DLD1 (cell line): ENCODE measurements around the gene NEDD1.

ENCODE experiments used
- in situ Hi-C: cut with HindIII; loops from 2 replicates; pipeline ENCODE4 v1.10.0; 2017; ENCODE audit warnings: low sequenced_read_pairs

Gene NEDD1

GRCh38 chr12:96906849-96907670, at the start of gene NEDD1:
TSS of gene NEDD1 (plus strand) at chr12:96907257. CDS start at chr12:96909760, 2,503 bp downstream.
- in situ Hi-C loops = no loop called here

DNA sequence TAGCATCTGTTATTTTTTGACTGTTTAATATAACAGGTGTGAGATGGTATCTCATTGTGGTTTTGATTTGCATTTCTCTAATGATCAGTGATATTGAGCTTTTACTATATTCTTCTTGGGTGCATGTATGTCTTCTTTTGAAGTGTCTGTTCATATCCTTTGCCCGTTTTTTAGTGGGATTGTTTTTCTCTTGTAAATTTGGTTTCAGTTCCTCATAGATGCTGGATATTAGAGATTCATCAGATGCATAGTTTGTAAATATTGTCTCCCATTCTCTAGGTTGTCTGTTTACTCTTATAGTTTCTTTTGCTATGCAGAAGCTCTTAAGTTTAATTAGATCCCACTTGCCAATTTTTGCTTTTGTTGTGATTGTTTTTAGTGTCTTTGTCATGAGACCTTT, 48.9 kb upstream of the NEDD1 start:
- in situ Hi-C loops = no loop called here

- in situ Hi-C loops = no loop called here
These were observed 45.4 kb upstream of the NEDD1 start for GRCh38 chr12:96861656-96862055.

DNA sequence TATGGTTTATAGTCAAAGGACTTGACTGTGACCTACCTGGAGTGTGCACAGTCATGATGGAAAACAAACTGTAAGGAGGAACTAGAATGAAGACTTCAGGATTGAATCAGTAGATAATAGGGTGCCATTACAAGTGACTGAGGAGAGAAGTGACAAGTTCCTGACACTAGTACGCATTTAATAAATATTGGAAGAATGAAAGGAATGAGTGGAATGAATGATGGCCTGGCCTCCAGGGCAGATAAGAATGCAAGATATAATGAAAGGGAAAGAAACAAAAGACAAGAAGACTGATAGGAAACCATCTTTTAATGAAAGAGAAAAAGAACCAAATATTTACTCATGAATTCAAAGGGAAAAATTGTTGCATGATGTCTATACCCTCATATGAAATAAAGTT, 44.7 kb upstream of the NEDD1 start:
- in situ Hi-C loops = no loop called here

DNA sequence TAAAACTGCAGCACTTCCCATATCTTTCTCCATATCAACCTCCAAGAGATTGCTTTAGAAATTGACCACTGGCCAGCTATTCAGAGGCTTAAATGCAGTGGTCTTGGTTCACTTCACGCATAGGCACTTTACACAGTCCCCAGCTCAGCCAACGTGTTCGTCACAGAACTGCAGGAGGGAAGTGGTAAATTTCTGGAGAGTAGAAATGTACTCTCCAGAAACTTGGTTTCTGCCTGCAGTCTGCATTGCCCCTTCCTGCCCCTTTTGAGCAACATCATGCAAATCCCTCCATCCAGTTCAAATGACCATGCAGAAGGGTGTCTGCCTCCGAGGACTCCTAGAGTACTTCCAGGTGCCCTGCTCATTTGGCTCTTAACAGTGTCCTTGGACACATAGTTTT, 42.7 kb upstream of the NEDD1 start:
- in situ Hi-C loops = no loop called here

DNA sequence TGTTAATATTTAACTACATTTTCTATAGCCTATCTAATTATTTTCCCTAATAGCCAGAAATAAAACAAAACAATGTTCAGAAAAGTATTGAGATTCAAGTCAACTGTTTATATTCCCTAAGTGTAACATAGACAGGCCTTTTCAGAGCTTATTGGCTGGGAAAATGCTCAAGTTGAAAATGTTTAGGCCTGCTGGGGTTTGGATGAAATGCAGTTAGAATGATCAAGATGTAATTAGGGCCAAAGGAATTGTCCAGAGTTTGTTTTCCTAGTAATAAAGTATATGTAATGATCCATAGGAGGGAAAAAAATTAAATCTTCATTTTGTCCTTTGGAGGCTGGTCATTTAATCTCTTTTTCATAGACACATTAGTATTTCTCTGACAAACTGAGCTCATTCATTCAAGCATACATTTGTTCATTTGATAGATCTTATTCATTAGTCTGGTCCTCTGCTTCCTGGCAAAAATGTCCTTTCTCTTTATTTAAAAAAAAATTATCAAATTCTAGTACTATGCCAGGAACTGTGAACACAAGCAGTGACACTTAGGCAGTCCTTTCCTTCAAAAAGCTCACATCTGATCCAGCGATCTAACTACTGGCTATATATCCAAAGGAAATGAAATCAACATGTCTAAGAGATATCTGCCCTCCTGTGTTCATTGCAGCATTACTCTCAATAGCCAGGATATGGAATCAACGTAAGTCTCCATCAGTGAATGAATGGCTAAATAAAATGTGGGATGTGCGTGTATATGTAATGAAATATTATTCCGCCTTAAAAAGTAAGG, 40.1 kb upstream of the NEDD1 start:
- in situ Hi-C loops = no loop called here

- in situ Hi-C loops = no loop called here
These were observed 36.1 kb upstream of the NEDD1 start for GRCh38 chr12:96870946-96871345.

GRCh38 chr12:96872961-96873360, 34.1 kb upstream of the NEDD1 start:
- in situ Hi-C loops = no loop called here

- in situ Hi-C loops = no loop called here
These were observed 32.8 kb upstream of the NEDD1 start for GRCh38 chr12:96874211-96874610.

DNA sequence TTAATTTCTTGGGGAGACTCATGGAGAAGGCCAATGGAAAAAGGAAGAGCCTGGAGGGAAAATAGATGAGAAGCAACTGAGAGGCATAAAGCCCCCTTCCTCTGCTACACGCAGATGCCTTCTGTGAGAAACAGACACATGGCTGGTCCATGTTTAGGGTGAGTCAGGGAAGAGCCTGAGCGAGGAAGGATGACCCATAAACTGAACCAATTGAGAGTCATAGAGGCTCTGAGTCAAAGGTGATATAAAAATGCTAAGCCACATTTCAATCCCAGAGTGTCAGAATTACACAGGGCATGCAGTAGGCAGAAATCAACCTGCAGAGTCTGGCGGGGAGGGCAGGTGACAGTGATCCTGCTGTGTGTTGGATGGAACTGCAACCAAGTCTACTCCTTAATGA, 30.1 kb upstream of the NEDD1 start:
- in situ Hi-C loops = no loop called here

GRCh38 chr12:96878704-96879103, 28.4 kb upstream of the NEDD1 start:
- in situ Hi-C loops = no loop called here

GRCh38 chr12:96879301-96879700, 27.8 kb upstream of the NEDD1 start:
- in situ Hi-C loops = no loop called here

- in situ Hi-C loops = no loop called here
These were observed 26.8 kb upstream of the NEDD1 start for GRCh38 chr12:96880220-96880619.

DNA sequence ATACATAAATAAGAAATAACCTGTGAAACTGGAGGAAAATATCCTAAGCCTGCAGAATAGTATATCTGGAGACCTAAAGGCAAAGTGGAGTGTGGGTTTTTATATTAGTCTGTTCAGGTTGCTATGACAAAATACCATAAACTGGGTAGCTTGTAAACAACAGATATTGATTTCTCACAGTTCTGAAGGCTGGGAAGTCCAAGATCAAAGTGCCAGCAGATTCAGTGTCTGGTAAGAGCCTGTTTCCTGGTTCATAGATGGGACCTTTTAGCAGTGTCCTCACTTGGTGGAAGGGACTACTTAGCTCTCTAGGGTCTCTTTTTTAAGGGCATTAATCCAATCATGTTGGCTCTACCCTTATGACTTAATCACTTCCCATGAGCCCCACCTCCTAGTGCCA, 25.4 kb upstream of the NEDD1 start:
- in situ Hi-C loops = no loop called here

- in situ Hi-C loops = no loop called here
These were observed 24.2 kb upstream of the NEDD1 start for GRCh38 chr12:96882862-96883261.

DNA sequence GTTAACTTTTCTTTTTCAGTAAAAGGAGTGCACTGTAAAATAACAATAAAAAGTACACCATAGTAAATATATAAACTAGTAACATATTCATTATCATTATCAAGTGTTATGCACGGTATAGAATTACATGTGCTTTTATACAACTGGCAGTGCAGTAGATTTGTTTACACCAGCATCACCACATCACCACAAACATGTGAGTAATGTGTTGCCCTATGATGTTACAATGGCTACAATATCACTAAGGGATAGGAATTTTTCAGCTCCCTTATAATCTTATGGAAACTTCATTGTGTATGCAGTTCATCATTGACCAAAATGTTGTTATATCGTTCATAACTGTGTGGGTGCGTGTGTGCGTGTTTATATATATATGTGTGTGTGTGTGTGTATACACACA, 23.5 kb upstream of the NEDD1 start:
- in situ Hi-C loops = no loop called here

GRCh38 chr12:96886998-96887677, 19.9 kb upstream of the NEDD1 start:
- in situ Hi-C loops = no loop called here

GRCh38 chr12:96889273-96889933, 17.7 kb upstream of the NEDD1 start:
- in situ Hi-C loops = no loop called here

DNA sequence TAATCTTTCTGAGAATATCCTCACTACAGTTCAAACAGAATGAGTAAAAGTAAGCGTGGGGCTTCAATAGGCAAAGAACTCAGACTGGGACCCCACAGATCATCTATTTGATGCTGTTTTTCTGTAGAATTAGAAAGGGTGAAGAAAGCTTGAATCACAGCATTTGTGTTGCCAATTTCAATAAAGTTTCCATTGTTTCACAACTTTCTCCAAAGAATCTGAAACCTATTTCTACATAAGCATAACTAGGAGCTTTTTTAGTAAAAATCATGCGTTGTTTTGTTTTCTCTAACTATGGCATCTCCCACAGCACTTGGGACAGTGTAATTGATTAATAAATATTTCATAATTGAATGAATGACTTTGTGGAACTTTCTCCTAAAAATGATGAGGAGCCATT, 16.7 kb upstream of the NEDD1 start:
- in situ Hi-C loops = no loop called here

DNA sequence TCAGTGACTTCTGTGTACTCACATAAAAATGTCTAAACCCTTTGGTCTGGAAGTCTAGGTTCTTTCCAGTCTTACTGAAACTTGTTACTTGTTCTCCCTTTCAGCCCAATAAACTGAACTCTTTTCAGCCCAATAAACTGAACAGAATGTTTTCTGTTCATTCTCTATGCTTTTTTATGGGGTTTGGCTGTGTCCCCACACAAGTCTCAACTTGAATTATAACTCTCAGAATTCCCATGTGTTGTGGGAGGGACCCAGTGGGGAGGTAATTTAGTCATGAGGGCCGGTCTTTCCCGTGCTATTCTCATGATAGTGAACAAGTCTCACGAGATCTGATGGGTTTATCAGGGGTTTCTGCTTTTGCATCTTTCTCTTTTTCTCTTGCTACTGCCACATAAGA, 15.0 kb upstream of the NEDD1 start:
- in situ Hi-C loops = no loop called here

GRCh38 chr12:96897421-96897820, 9.6 kb upstream of the NEDD1 start:
- in situ Hi-C loops = no loop called here
